Parathyroid adenoma (tissue), 2 donors: ENCODE results near the gene TTC28.
"Not testable (repeated sequence)": the region's sequence is repeated elsewhere in the genome, so short reads cannot be mapped to it uniquely, and the experiment has no call there.

ENCODE experiments used
- H2AFZ ChIP-seq: fragments of 300-600 bp; sonication (generic); one replicate; pipeline ENCODE4 v1.7.0; 2017; ENCODE audit warnings: antibody characterized with exemption, mild to moderate bottlenecking
- H3K27ac ChIP-seq: fragments of 300-600 bp; sonication (generic); one replicate; pipeline ENCODE4 v1.7.0; 2017
- H3K27me3 ChIP-seq: fragments of 300-600 bp; sonication (generic); one replicate; pipeline ENCODE4 v1.7.0; 2017; ENCODE audit warnings: low read length; ENCODE audit not compliant: control insufficient read depth, insufficient read depth
- H3K36me3 ChIP-seq: fragments of 300-600 bp; sonication (generic); one replicate; pipeline ENCODE4 v1.7.0; 2017; ENCODE audit warnings: low read length; ENCODE audit not compliant: control insufficient read depth, insufficient read depth
- H3K4me1 ChIP-seq: fragments of 300-600 bp; sonication (generic); one replicate; pipeline ENCODE4 v1.7.0; 2017; ENCODE audit warnings: control low read depth
- H3K4me2 ChIP-seq: fragments of 300-600 bp; sonication (generic); one replicate; pipeline ENCODE4 v1.7.0; 2017; ENCODE audit warnings: low read length
- H3K4me3 ChIP-seq: fragments of 300-600 bp; sonication (generic); one replicate; pipeline ENCODE4 v1.7.0; 2017; ENCODE audit warnings: low read depth, low read length
- H3K79me2 ChIP-seq: fragments of 300-600 bp; sonication (generic); one replicate; pipeline ENCODE4 v1.7.0; 2017; ENCODE audit warnings: control low read depth
- H3K9ac ChIP-seq: fragments of 300-600 bp; sonication (generic); one replicate; pipeline ENCODE4 v1.7.0; 2017; ENCODE audit warnings: mild to moderate bottlenecking
- H3K9me3 ChIP-seq: fragments of 300-600 bp; sonication (generic); one replicate; pipeline ENCODE4 v1.7.0; 2017; ENCODE audit warnings: low read length; ENCODE audit not compliant: control insufficient read depth
- TF ChIP-seq, protein P1 (sequence below): fragments of 300-600 bp; sonication (generic); IDR thresholded peaks from one replicate; pipeline ENCODE4 v1.7.0; 2017; ENCODE audit warnings: antibody characterized with exemption, mild to moderate bottlenecking
- donor health status: primary hyperparathyroidism.

Gene TTC28

DNA sequence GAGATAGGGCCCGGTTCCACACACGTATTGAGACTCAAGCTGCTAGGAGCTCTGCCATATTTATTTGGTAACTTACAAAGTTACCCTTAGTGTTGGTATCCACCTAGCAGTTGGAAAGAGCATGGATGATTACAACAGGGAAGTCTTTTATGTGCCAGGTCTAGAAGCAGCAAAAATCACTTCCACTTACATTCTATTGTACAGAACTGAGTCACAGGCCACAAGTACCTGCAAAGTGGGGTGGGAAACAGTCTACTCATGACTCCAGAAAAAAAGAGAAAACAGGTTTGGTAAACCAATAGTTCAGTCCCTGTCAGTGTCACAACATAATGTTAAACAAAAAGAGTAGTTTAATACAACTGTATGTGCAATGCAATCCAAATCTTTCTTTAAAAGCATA, 480.9 kb downstream of the TTC28 start:
- TF ChIP-seq, protein P1, sequence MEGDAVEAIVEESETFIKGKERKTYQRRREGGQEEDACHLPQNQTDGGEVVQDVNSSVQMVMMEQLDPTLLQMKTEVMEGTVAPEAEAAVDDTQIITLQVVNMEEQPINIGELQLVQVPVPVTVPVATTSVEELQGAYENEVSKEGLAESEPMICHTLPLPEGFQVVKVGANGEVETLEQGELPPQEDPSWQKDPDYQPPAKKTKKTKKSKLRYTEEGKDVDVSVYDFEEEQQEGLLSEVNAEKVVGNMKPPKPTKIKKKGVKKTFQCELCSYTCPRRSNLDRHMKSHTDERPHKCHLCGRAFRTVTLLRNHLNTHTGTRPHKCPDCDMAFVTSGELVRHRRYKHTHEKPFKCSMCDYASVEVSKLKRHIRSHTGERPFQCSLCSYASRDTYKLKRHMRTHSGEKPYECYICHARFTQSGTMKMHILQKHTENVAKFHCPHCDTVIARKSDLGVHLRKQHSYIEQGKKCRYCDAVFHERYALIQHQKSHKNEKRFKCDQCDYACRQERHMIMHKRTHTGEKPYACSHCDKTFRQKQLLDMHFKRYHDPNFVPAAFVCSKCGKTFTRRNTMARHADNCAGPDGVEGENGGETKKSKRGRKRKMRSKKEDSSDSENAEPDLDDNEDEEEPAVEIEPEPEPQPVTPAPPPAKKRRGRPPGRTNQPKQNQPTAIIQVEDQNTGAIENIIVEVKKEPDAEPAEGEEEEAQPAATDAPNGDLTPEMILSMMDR: no peak

DNA sequence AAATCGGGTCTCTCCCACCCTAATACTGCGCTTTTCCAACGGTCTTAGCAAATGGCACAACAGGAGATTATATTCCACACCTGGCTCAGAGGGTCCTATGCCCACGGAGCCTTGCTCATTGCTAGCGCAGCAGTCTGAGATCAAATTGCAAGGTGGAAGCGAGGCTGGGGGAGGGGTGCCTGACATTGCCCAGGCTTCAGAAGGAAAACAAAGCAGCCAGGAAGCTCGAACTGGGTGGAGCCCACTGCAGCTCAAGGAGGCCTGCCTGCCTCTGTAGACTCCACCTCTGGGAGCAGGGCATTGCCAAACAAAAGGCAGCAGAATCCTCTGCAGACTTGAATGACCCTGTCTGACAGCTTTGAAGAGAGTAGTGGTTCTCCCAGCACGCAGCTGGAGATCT, 488.1 kb downstream of the TTC28 start:
- not testable (repeated sequence) for H3K4me2 ChIP-seq, H3K4me3 ChIP-seq, H3K9ac ChIP-seq, H3K36me3 ChIP-seq, H3K4me1 ChIP-seq, H3K27me3 ChIP-seq, H3K27ac ChIP-seq, H3K79me2 ChIP-seq, H2AFZ ChIP-seq, H3K9me3 ChIP-seq

More for the DNA sequence above, 480.9 kb downstream of the TTC28 start:
- H3K9me3 ChIP-seq: no peaks in the 10 kb centered on the region
- no peaks in the 10 kb centered on the region for H3K27me3 ChIP-seq
- H3K4me1 ChIP-seq: no peaks in the 10 kb centered on the region
- no peak overlapping the region for H2AFZ ChIP-seq
- no peak overlapping the region for H3K9ac ChIP-seq
- H3K36me3 ChIP-seq: no peaks in the 10 kb centered on the region
- no peak overlapping the region for H3K4me2 ChIP-seq
- H3K4me3 ChIP-seq: no peak overlapping the region
- no peak overlapping the region for H3K27ac ChIP-seq
- no peaks in the 10 kb centered on the region for H3K79me2 ChIP-seq

DNA sequence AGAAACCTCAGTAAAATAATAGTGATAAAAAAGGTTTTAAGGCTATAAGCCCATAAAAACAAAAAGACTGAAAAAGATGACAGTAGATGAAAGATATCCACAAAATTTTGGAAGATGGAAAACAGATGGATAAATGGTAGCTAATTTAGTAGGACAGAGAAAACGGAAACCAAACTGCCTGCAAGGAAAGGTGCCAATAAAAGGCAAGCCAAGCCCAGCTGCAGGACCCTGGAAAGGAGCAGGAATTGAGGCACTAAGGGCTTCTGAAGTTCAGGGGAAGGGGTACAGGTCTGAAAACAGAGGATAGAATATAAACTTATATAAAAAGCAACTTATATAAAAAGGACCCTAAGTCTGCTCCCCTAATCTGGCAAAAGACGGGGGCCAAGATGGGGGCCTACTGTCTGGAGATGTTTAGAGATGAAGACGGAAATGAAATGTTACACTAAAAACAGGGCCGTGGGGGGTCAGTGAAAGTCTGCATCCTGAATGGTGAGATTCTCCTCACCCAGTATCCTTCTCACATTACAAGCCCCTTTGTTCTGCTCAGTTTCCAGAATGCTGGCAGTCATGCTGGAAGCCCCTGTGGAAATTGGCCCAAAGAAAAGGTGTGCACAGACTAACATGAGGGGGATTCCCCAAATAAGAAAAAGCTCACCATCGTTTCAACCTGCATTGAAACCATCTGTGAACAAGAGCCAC, 491.3 kb downstream of the TTC28 start:
- Histone ChIP-seq H3K4me3 (no peak overlapping the region), H3K79me2 (peaks cover 5% of the 10 kb centered on the region), H3K36me3 (no peaks in the 10 kb centered on the region), H3K4me1 (no peaks in the 10 kb centered on the region), H3K9me3 (no peaks in the 10 kb centered on the region), H2AFZ (no peak overlapping the region), H3K9ac (no peak overlapping the region), H3K4me2 (no peak overlapping the region), H3K27me3 (no peaks in the 10 kb centered on the region), H3K27ac (no peak overlapping the region)
- TF ChIP-seq, protein P1: no peak

DNA sequence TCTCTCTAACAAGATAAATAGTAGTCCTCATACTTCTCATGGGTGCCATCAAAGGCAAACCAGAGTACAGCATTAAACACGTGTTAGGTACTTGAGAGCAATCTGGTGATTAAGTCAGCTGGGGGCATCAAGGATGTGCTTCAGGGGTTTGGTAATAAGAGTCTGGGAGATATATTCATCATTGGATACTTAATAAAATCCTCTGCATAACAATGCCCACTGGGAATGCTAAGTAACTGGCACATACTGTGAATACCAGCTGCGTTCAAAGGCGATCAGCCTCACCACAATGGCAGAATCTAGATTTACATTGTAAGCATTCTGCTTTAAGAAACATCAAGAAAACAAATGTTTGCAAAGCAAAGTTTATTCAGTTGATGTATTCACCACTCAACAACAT, 492.0 kb downstream of the TTC28 start:
- H3K4me3 ChIP-seq: no peak overlapping the region
- H2AFZ ChIP-seq: no peak overlapping the region
- no peaks in the 10 kb centered on the region for H3K36me3 ChIP-seq
- H3K27me3 ChIP-seq: no peaks in the 10 kb centered on the region
- TF ChIP-seq, protein P1: no peak
- H3K9ac ChIP-seq: no peak overlapping the region
- H3K79me2 ChIP-seq: peaks cover 5% of the 10 kb centered on the region
- H3K4me1 ChIP-seq: no peaks in the 10 kb centered on the region
- no peaks in the 10 kb centered on the region for H3K9me3 ChIP-seq
- H3K27ac ChIP-seq: no peak overlapping the region
- H3K4me2 ChIP-seq: no peak overlapping the region

DNA sequence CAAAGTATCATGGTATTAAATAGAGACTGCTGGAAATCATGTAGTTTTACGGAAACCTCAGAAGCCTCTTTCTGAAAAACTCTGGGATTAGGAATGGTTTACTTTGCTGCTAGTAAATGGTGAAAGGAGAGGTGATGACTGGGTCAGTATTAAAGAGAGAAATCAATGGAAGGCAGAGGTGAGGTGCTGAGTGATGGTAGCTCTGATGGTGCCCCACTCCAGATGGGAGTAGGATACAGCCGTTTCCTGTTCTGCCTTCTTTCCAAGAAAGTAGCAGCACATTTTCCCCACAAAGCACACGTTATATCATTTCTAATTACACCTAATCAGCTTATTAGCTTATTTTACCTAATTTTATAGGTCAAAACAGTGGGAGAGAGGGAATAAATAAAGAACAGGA, 493.0 kb downstream of the TTC28 start:
- Histone ChIP-seq H3K4me2 (no peak overlapping the region), H2AFZ (no peak overlapping the region), H3K27me3 (no peaks in the 10 kb centered on the region), H3K4me1 (no peaks in the 10 kb centered on the region), H3K4me3 (no peak overlapping the region), H3K79me2 (peaks cover 5% of the 10 kb centered on the region), H3K9me3 (no peaks in the 10 kb centered on the region), H3K9ac (no peak overlapping the region), H3K36me3 (no peaks in the 10 kb centered on the region), H3K27ac (no peak overlapping the region)
- TF ChIP-seq, protein P1: no peak
